Neural progenitor cell (in vitro differentiated cells): Measurements from ENCODE around the gene MAPK4. TPM values are rescaled to one million over a fixed set of nuclear protein-coding genes. Genes with fewer than 3 reads are reported as not detected.

Experiments
- DNase-seq: peaks from one replicate; pipeline ENCODE4 v3.0.0-alpha.2; 2016; ENCODE audit warnings: low spot score
- H2AFZ ChIP-seq: fragments of 200-600 bp; sonication (generic); replicated peaks from 2 replicates; pipeline ENCODE4 v1.6.1; 2016; ENCODE audit warnings: antibody characterized with exemption
- H3F3A ChIP-seq: fragments of 200-600 bp; sonication (generic); 2 replicates; pipeline ENCODE4 v1.6.1; 2016; ENCODE audit warnings: antibody characterized with exemption, low read depth
- H3K27ac ChIP-seq: fragments of 200-600 bp; sonication (generic); 2 replicates; pipeline ENCODE4 v1.5.1; 2016; ENCODE audit warnings: mild to moderate bottlenecking
- H3K27me3 ChIP-seq: fragments of 200-600 bp; sonication (generic); 2 replicates; pipeline ENCODE4 v1.6.1; 2016; ENCODE audit warnings: mild to moderate bottlenecking, moderate library complexity
- H3K36me3 ChIP-seq: fragments of 200-600 bp; sonication (generic); 2 replicates; pipeline ENCODE4 v1.5.1; 2016
- H3K4me1 ChIP-seq: fragments of 200-600 bp; sonication (generic); 2 replicates; pipeline ENCODE4 v1.6.1; 2016; ENCODE audit warnings: mixed run types
- H3K4me2 ChIP-seq: fragments of 200-600 bp; sonication (generic); 2 replicates; pipeline ENCODE4 v1.6.1; 2016
- H3K4me3 ChIP-seq: fragments of 200-600 bp; sonication (generic); 2 replicates; pipeline ENCODE4 v1.5.1; 2016
- H3K79me2 ChIP-seq: fragments of 200-600 bp; sonication (generic); 2 replicates; pipeline ENCODE4 v1.6.1; 2016; ENCODE audit warnings: low read depth
- H3K9ac ChIP-seq: fragments of 200-600 bp; sonication (generic); 2 replicates; pipeline ENCODE4 v1.6.1; 2016
- H3K9me3 ChIP-seq: fragments of 200-600 bp; sonication (generic); 2 replicates; pipeline ENCODE4 v1.5.1; 2016; ENCODE audit warnings: low read depth
- H4K20me1 ChIP-seq: fragments of 200-600 bp; sonication (generic); 2 replicates; pipeline ENCODE4 v1.6.1; 2016; ENCODE audit warnings: low read depth
- H3K27ac Mint-ChIP-seq: 3 replicates; pipeline ENCODE4 v1.8.0; 2021; ENCODE audit warnings: mixed read lengths
- H3K27me3 Mint-ChIP-seq: 2 replicates; pipeline ENCODE4 v1.8.0; 2022; ENCODE audit warnings: low read depth, mild to moderate bottlenecking, inconsistent platforms, moderate library complexity, mixed read lengths; ENCODE audit not compliant: insufficient read depth
- H3K36me3 Mint-ChIP-seq: 3 replicates; pipeline ENCODE4 v1.8.0; 2021; ENCODE audit warnings: mixed read lengths
- H3K4me1 Mint-ChIP-seq: 3 replicates; pipeline ENCODE4 v1.8.0; 2021; ENCODE audit warnings: mixed read lengths
- H3K4me3 Mint-ChIP-seq: 3 replicates; pipeline ENCODE4 v1.8.0; 2021; ENCODE audit warnings: mild to moderate bottlenecking, moderate library complexity, mixed read lengths
- H3K9me3 Mint-ChIP-seq: 3 replicates; pipeline ENCODE4 v1.8.0; 2020; ENCODE audit warnings: mixed read lengths
- EZH2 ChIP-seq: fragments of 200-600 bp; sonication (generic); IDR thresholded peaks from 2 replicates; pipeline ENCODE4 v1.6.1; 2017; ENCODE audit warnings: antibody characterized with exemption, mild to moderate bottlenecking, moderate library complexity
- EZH2phosphoT487 ChIP-seq: fragments of 200-600 bp; sonication (generic); IDR thresholded peaks from 2 replicates; pipeline ENCODE4 v1.6.1; 2017; ENCODE audit warnings: antibody characterized with exemption
- total RNA-seq: library from RNA; depleted of rRNA; stranded (reverse); fragments of >200 nt; gene quantifications from 2 replicates; pipeline ENCODE4 v1.2.3, GENCODE V29; 2015; ENCODE audit warnings: low replicate concordance
- TF ChIP-seq, protein P1 (sequence below): fragments of 200-600 bp; sonication (generic); IDR thresholded peaks from 2 replicates; pipeline ENCODE4 v1.5.1; 2017; ENCODE audit warnings: antibody characterized with exemption, mild to moderate bottlenecking

The MAPK4 gene
- total RNA-seq, 1 donor from 2014 or later: 7.0 TPM

GRCh38 chr18:50659091-50660003, 99.5 kb downstream of the MAPK4 start:
- no peak for DNase-seq
- Mint-ChIP-seq H3K36me3 (peaks cover 35% of the 10 kb centered on the region), H3K27me3 (peaks cover 2% of the 10 kb centered on the region), H3K9me3 (peaks cover 16% of the 10 kb centered on the region), H3K27ac (peak overlapping the region; percentile 17), H3K4me3 (no peak overlapping the region), H3K4me1 (peaks cover 34% of the 10 kb centered on the region)
- Histone ChIP-seq H3K4me3 (no peak overlapping the region), H3K4me1 (peaks cover 28% of the 10 kb centered on the region), H3K9ac (no peak overlapping the region), H3K79me2 (no peaks in the 10 kb centered on the region), H2AFZ (no peak overlapping the region), H3K9me3 (no peaks in the 10 kb centered on the region), H4K20me1 (no peaks in the 10 kb centered on the region), H3K27me3 (no peaks in the 10 kb centered on the region), H3K27ac (no peak overlapping the region), H3K4me2 (no peak overlapping the region), H3F3A (peaks cover 7% of the 10 kb centered on the region), H3K36me3 (no peaks in the 10 kb centered on the region)
- no peak for TF ChIP-seq EZH2phosphoT487
- TF ChIP-seq EZH2: no peak
- TF ChIP-seq, protein P1, sequence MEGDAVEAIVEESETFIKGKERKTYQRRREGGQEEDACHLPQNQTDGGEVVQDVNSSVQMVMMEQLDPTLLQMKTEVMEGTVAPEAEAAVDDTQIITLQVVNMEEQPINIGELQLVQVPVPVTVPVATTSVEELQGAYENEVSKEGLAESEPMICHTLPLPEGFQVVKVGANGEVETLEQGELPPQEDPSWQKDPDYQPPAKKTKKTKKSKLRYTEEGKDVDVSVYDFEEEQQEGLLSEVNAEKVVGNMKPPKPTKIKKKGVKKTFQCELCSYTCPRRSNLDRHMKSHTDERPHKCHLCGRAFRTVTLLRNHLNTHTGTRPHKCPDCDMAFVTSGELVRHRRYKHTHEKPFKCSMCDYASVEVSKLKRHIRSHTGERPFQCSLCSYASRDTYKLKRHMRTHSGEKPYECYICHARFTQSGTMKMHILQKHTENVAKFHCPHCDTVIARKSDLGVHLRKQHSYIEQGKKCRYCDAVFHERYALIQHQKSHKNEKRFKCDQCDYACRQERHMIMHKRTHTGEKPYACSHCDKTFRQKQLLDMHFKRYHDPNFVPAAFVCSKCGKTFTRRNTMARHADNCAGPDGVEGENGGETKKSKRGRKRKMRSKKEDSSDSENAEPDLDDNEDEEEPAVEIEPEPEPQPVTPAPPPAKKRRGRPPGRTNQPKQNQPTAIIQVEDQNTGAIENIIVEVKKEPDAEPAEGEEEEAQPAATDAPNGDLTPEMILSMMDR: no peak

DNA sequence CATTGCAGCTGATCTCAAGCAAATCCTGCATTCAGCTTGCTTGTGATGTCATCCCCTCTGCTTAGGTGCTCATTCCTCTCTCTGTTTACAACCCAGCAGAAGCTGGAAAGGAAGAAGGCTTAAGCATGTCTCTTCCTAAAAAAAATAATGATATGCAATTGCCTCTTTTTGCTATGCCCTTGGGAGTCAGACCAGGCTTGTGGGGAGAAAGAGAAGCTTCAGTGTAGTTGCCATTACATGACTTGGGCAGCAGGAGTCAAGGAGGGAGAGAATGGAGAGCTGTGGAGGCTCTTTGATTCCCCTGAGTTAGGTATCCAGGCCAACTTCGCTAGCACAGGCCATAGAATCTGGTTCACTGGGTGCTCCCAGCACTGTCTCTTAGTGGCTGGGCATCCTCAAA, 101.1 kb downstream of the MAPK4 start:
- Mint-ChIP-seq H3K27me3 (no peaks in the 10 kb centered on the region), H3K4me3 (no peak overlapping the region), H3K9me3 (peaks cover 23% of the 10 kb centered on the region), H3K4me1 (peaks cover 27% of the 10 kb centered on the region), H3K27ac (no peak overlapping the region), H3K36me3 (peaks cover 44% of the 10 kb centered on the region)
- no peak overlapping the region for H2AFZ ChIP-seq
- no peaks in the 10 kb centered on the region for H3K79me2 ChIP-seq
- H3K9me3 ChIP-seq: no peaks in the 10 kb centered on the region
- peaks cover 7% of the 10 kb centered on the region for H3F3A ChIP-seq
- no peaks in the 10 kb centered on the region for H3K27me3 ChIP-seq
- H3K9ac ChIP-seq: no peak overlapping the region
- H3K36me3 ChIP-seq: no peaks in the 10 kb centered on the region
- no peaks in the 10 kb centered on the region for H4K20me1 ChIP-seq
- no peak overlapping the region for H3K27ac ChIP-seq
- no peak for TF ChIP-seq EZH2
- TF ChIP-seq, protein P1: no peak
- TF ChIP-seq EZH2phosphoT487: no peak
- no peak for DNase-seq
- H3K4me3 ChIP-seq: no peak overlapping the region
- peaks cover 21% of the 10 kb centered on the region for H3K4me1 ChIP-seq
- H3K4me2 ChIP-seq: no peak overlapping the region

- peaks cover 23% of the 10 kb centered on the region for H3K9me3 Mint-ChIP-seq
- peaks cover 37% of the 10 kb centered on the region for H3K4me1 Mint-ChIP-seq
- DNase-seq: peak; percentile 47
- Histone ChIP-seq H3K27ac (no peak overlapping the region), H3K4me1 (peaks cover 21% of the 10 kb centered on the region), H3K79me2 (no peaks in the 10 kb centered on the region), H3K4me2 (peak overlapping the region; percentile 54), H3K4me3 (no peak overlapping the region), H2AFZ (no peak overlapping the region), H3K9me3 (no peaks in the 10 kb centered on the region), H3F3A (peaks cover 7% of the 10 kb centered on the region), H3K27me3 (no peaks in the 10 kb centered on the region), H3K9ac (no peak overlapping the region), H3K36me3 (no peaks in the 10 kb centered on the region), H4K20me1 (no peaks in the 10 kb centered on the region)
- no peaks in the 10 kb centered on the region for H3K27me3 Mint-ChIP-seq
- H3K4me3 Mint-ChIP-seq: no peak overlapping the region
- TF ChIP-seq, protein P1: peak; percentile 67
- TF ChIP-seq EZH2 (no peak), EZH2phosphoT487 (no peak)
- peaks cover 38% of the 10 kb centered on the region for H3K36me3 Mint-ChIP-seq
- H3K27ac Mint-ChIP-seq: no peak overlapping the region
Measured at GRCh38 chr18:50662177-50662576, 102.3 kb downstream of the MAPK4 start.
